GM19372 (cell line): Measurements from ENCODE around the gene FGFR3.

ENCODE experiments used
- ATAC-seq: cut with Tn5 transposase; IDR thresholded peaks from one replicate; pipeline ENCODE4 v1.9.1; 2021; ENCODE audit warnings: mild to moderate bottlenecking, low read depth, moderate library complexity; ENCODE audit not compliant: unreplicated experiment

The FGFR3 gene

GRCh38 chr4:1799387-1800375 is 6.6 kb downstream of the FGFR3 start:
- ATAC-seq, result no peak

DNA sequence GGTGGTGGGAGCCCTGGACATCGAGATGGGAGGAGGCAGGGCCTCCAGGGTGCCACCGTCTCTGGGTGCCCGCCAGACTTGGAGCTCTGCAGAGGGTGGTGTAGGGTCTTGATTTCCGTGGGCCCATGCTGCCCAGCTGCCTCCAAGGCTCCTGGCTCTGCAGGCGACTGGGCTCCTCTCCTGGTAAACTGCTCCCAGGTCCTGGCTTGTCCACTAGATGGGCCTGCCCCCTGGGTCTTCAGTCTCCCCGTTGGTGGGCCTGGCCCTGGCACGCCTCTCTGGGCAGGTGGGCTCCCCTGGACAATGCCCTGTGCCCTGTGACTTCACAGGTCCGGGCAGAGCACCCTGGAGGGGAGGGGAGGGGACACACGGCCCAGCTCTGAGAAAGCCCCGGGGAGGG is 7.7 kb downstream of the FGFR3 start:
- no peak for ATAC-seq

GRCh38 chr4:1801286-1801958 is 8.3 kb downstream of the FGFR3 start:
- no peak for ATAC-seq

GRCh38 chr4:1802151-1802715 is 9.1 kb downstream of the FGFR3 start:
- no peak for ATAC-seq

DNA sequence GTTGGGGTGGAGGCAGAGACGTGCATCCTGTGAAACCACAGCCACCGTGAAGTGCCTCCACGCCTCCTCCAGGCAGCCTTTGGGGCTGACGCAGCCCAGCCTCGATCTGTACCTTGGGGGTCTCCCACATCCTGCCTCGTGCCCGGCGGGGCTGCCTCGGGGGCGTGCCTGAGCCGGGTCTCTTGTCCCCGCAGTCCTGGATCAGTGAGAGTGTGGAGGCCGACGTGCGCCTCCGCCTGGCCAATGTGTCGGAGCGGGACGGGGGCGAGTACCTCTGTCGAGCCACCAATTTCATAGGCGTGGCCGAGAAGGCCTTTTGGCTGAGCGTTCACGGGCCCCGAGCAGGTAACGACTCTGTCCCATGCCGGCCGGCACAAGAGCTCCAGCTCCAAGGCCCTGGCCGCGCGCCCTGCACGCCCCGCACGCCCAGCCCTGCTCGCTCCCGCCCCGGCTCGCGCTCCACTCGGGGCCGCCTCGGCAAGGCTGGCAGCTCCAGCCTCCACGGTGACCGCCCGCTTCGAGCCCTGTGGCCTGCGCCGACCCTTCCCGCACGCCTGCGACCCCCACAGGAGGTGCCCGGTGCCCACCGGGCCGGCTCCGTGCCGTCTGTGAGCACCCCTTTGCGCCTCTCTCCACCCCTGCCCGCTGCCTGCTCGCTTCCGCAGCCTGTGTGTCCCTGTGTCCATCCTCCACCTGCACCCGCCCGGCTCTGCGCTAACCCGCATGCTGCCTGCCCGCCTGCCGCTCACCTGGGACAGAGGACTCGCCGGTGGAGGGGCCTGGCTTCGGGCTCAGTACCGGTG is 9.8 kb downstream of the FGFR3 start:
- no peak for ATAC-seq

- ATAC-seq, result no peak
Observed at GRCh38 chr4:1803523-1804423, 10.7 kb downstream of the FGFR3 start.

DNA sequence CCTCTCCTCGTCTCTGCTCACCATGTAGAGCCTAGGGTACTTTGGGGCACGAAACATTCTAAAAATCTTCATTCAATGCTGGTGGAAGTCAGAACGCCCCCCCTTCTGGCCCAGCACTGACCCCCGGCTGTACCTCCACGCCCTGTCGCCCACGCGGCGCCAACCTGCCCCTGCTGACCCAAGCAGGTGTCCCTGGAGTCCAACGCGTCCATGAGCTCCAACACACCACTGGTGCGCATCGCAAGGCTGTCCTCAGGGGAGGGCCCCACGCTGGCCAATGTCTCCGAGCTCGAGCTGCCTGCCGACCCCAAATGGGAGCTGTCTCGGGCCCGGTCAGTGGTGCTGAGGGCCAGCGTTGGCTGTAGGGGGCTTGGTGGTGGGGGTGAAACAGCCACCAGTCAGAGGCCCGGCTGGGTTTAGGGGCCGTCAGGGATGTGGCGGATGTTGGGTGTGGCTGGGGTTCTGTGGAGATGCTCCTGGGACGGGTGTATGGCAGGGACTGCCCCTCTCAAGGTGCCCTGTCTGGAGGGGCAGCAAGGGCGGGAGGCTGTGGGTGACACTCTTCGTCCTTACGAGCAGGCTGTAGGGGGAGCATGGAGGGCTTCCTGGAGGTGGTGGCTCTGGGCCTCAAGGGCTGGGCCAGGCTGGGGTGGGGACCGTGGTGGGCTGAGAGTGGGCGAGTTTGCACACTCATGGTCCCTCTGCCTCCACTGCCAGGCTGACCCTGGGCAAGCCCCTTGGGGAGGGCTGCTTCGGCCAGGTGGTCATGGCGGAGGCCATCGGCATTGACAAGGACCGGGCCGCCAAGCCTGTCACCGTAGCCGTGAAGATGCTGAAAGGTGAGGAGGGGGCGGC is 11.8 kb downstream of the FGFR3 start:
- no peak for ATAC-seq

DNA sequence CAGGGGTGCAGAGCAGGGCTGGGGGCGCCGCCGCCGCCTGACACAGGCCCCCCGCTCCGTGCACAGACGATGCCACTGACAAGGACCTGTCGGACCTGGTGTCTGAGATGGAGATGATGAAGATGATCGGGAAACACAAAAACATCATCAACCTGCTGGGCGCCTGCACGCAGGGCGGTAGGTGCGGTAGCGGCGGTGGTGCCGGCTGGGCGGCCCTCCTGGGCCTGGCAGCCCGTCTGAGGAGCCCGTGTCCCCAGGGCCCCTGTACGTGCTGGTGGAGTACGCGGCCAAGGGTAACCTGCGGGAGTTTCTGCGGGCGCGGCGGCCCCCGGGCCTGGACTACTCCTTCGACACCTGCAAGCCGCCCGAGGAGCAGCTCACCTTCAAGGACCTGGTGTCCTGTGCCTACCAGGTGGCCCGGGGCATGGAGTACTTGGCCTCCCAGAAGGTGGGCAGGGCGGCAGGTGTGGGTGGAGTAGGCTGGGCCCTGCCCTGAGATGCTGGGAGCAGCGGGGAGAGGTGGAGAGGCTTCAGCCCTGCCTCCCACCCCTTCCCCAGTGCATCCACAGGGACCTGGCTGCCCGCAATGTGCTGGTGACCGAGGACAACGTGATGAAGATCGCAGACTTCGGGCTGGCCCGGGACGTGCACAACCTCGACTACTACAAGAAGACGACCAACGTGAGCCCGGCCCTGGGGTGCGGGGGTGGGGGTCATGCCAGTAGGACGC is 12.6 kb downstream of the FGFR3 start:
- ATAC-seq, result no peak

- ATAC-seq, result no peak
Observed at GRCh38 chr4:1806223-1806564, 13.1 kb downstream of the FGFR3 start.

DNA sequence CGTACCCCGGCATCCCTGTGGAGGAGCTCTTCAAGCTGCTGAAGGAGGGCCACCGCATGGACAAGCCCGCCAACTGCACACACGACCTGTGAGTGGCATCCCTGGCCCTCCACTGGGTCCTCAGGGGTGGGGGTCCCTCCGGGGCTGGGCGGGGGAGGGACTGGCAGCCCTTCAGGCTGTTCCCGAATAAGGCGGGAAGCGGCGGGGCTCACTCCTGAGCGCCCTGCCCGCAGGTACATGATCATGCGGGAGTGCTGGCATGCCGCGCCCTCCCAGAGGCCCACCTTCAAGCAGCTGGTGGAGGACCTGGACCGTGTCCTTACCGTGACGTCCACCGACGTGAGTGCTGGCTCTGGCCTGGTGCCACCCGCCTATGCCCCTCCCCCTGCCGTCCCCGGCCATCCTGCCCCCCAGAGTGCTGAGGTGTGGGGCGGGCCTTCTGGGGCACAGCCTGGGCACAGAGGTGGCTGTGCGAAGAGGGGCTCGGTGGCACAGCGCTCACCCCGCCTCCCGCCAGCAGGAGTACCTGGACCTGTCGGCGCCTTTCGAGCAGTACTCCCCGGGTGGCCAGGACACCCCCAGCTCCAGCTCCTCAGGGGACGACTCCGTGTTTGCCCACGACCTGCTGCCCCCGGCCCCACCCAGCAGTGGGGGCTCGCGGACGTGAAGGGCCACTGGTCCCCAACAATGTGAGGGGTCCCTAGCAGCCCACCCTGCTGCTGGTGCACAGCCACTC is 13.7 kb downstream of the FGFR3 start:
- no peak for ATAC-seq

GRCh38 chr4:1807332-1807777 is 14.3 kb downstream of the FGFR3 start:
- ATAC-seq, result no peak

- ATAC-seq, result no peak
Observed at GRCh38 chr4:1808396-1808795, 15.3 kb downstream of the FGFR3 start.

DNA sequence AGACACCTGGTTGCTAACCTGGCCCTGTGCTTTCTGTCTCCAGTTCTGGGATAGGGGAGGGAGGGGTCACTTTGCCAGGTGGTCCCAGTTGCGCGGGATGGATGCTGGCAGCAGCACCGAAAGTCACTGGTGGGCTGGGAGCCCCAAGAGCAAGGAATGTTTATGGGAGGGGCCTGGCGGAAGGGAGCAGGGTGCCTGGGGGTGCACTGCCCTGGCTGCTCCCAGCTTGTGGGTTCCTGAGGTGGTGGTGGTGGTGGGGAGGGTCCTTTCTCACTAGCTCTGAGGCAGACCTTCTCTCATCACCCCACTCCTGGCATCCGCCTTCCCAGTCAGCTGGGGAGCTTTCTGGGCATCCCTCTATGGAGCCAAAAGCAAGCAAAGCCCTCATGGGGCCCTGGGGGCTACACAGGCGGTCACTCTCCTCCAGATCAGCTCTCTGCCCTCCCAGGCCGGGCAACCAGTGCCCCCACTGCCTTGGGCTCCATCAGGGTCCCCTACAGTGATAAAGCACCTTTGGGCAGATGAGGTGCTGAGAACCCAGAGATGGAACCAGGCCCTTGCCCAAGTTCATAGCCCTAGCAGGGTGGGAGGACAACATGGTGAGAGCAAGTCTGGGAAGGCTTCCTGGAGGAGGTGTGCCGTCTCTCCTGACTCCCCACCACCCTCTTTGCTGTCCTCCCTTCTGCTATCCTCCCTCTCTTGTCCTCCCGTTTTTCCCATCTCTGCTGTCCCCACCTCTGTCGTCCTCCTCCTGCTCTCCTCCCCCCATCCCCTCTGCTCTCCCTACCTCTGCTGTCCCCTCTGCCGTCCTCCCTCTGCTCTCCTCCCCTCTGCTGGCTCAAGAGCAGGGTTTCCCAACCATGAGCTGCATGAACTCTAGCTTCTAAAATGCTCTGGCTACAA is 16.0 kb downstream of the FGFR3 start:
- no peak for ATAC-seq

GRCh38 chr4:1809754-1810502 is 16.8 kb downstream of the FGFR3 start:
- no peak for ATAC-seq

GRCh38 chr4:1810765-1811164 is 17.7 kb downstream of the FGFR3 start:
- ATAC-seq, result no peak

- no peak for ATAC-seq
Observed at GRCh38 chr4:1812720-1813119, 19.6 kb downstream of the FGFR3 start.
